Fibroblast of lung (primary cell): Measurements from ENCODE around the gene MYBBP1A.

Experiments used
- EZH2 ChIP-seq: IDR thresholded peaks from 2 replicates; pipeline ENCODE4 v1.5.1; 2012; ENCODE audit warnings: low read length, control low read depth, mild to moderate bottlenecking; ENCODE audit errors: missing control alignments
- TF ChIP-seq, protein P1 (sequence below), 2 donors: IDR thresholded peaks in 1 of 2; conservative IDR thresholded peaks in 1 of 2; 1 replicate in 1 of 2; 2 replicates in 1 of 2; pipeline ENCODE4 v1.5.1; 2011 to 2012; ENCODE audit warnings: low read length in 2 of 2, control low read depth in 1 of 2, inconsistent platforms in 1 of 2, low read depth in 1 of 2, mild to moderate bottlenecking in 1 of 2

DNA sequence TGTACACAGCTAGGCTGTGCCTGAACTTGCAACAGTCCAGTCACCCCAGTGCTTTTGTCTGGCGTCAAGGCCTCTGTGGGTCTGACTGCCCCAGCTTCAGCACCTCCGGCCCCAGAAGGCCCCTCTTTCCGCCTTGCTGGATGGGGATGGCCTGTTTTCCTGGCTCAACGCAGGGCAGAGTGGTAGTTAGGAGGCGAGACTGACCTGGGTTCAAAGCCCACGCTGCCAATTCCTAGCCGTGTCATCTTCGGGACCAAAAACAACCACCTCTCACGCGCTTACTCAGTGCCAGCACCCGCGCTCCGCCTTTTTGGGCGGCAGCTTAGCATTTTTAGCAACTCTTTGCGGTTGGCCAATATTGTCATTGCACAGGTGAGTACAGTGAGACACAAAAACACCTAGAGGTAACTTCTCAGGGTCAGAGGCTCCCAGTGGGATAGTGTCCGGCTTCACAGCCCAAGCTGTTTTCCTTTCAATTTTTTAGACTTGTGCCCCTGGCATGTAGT, 4.6 kb downstream of the MYBBP1A start:
- TF ChIP-seq, protein P1, sequence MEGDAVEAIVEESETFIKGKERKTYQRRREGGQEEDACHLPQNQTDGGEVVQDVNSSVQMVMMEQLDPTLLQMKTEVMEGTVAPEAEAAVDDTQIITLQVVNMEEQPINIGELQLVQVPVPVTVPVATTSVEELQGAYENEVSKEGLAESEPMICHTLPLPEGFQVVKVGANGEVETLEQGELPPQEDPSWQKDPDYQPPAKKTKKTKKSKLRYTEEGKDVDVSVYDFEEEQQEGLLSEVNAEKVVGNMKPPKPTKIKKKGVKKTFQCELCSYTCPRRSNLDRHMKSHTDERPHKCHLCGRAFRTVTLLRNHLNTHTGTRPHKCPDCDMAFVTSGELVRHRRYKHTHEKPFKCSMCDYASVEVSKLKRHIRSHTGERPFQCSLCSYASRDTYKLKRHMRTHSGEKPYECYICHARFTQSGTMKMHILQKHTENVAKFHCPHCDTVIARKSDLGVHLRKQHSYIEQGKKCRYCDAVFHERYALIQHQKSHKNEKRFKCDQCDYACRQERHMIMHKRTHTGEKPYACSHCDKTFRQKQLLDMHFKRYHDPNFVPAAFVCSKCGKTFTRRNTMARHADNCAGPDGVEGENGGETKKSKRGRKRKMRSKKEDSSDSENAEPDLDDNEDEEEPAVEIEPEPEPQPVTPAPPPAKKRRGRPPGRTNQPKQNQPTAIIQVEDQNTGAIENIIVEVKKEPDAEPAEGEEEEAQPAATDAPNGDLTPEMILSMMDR (conservative IDR thresholded peaks at IDR 0.05 in 1 of 2, IDR thresholded peaks at IDR 0.05 in 1 of 2; ENCODE audit: low read depth in 1 of 2, low read length in 2 of 2) = no peak
- no peak for TF ChIP-seq EZH2
